HS-5 (cell line): Measurements from ENCODE around the gene ARHGEF35.
"Not testable (repeated sequence)": the region's sequence is repeated elsewhere in the genome, so short reads cannot be mapped to it uniquely, and the experiment has no call there.

Experiments used
- DNase-seq: peaks from one replicate; pipeline ENCODE4 v3.0.0-alpha.2; 2012; ENCODE audit warnings: low read depth

Gene ARHGEF35

DNA sequence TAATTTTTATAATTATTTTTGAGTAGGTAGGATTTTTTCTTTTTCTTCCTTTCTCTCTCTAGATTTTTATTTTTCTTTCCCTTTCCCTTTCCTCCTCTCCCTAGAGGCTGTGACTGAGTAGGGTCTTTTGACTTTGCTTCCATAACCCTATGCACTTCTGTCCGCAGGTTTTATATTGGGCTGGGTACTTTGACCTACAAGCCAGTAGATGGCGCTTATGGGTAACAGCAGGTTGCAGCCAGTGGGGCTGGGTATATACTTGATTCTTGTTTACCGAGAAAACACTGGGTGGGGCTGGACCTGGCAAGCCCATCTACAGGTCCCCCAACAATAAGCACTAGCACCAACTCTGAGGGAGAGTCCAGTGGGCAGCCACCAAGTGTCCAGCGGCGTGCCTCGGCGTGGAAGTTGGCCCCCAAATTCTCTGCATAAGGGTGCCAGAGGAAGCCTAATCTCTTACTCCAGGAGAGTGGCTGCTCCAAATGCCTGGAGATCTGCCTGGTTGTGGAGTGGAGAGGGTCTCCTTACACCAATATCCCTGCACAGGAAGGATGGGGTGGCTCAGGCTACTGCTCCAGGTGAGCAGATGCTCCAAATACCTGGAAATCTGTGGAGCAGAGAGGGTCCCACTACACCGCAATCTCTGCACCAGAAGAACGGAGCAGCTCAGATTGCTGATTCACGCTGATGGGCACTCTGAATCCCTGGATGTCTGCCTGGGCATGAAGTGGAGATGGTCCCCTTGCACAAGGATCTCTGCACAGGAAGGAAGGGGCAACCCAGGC lies 17.1 kb downstream of the ARHGEF35 start:
- DNase-seq = not testable (repeated sequence)

DNA sequence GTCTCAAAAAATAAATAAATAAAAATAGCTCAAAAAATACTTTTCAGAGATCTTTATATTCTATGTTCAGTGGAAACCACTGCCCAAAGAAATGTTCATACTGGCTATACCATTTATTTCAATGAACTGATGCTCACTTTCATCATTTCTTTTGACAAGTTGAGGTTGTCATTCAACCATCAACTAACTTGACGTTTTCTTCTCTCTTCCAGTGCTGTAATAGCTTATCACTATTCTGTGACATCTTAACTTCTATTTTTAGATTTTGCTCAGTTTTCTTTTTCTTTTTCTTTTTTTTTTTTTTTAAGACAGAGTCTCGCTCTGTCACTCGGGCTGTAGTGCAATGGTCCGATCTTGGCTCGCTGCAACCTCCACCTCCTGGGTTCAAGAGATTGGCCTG lies 21.0 kb downstream of the ARHGEF35 start:
- no peak for DNase-seq

DNA sequence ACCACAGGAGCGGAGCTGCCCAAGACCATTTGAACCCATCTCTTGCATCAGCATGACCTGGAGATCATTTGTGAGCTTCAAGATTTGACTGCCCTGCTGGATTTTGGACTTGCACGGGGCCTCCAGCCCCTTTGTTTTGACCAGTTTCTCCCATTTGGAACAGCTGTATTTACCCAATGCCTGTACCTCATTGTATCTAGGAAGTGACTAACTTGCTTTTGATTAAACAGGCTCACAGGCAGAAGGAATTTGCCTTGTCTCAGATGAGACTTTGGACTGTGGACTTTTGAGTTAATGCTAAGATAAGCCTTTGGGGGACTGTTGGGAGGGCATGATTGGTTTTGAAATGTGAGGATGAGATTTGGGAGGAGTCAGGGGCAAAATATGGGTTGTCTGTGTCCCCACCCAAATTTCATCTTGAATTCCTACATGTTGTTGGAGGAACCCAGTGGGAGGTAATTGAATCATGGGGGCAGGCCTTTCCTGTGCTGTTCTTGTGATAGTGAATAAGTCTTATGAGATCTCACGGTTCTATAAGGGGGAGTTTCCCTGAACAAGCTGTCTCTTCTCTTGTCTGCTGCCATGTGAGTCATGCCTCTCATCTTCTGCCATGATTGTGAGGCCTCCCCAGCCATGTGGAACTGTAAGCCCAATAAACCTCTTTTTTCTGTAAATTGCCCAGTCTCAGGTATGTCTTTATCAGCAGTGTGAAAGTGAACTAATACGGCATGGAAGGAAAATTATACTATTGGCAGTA lies 23.9 kb downstream of the ARHGEF35 start:
- not testable (repeated sequence) for DNase-seq

- DNase-seq = no peak
These were observed 30.8 kb downstream of the ARHGEF35 start for GRCh38 chr7:144164784-144165183.

DNA sequence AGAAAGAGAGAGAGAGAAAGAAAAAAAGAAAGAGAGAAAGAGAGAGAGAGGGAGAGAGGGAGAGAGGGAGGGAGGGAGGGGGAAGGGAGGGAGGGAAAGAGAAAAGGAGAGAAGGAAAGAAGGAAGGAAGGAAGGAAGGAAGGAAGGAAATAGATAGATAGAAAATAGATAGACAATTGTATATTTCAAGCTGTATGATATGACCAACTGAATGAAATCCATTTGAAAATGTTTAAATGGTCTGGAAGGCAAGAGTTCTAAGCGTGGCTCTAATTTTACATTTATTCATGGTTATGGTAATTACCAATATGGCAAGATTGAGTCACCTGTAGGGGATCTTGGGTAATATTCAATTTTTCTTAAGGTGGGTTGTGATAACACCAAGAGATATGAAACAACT lies 36.8 kb downstream of the ARHGEF35 start:
- DNase-seq = no peak

GRCh38 chr7:144148224-144148827 lies 47.3 kb downstream of the ARHGEF35 start:
- DNase-seq = no peak

GRCh38 chr7:144144426-144144825 lies 51.2 kb downstream of the ARHGEF35 start:
- DNase-seq = no peak

- DNase-seq = no peak
These were observed 53.4 kb downstream of the ARHGEF35 start for GRCh38 chr7:144142187-144142586.

DNA sequence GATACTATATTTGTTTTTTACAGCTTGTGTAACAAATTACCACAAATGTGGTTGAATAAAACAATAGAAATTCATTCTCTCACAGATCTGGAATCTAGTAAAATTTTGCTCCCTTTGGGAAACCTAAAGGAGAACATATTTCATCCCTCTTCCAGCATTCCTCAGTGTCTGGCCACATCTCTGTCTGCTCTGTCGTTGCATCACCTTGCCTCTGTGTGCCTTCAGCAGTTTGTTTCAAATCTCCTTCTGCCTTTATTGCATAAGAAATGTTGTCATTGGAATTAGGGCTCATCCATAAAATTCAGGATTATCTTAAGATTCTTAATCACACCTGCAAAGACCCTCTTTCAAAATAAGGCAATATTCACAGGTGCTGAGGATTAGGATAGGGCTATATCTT lies 58.1 kb downstream of the ARHGEF35 start:
- DNase-seq = no peak
